HepG2 (cell line): ENCODE results near the gene MEX3D. TPM values are rescaled to one million over a fixed set of nuclear protein-coding genes. Genes with fewer than 3 reads are reported as not detected.

Source experiments
- CHD2 ChIP-seq: IDR thresholded peaks from 2 replicates; pipeline ENCODE4 v1.6.1; 2011; ENCODE audit warnings: low read depth, low read length, improper control_type of control experiment
- NR2C2 ChIP-seq: sonication (generic); formaldehyde crosslinking; IDR thresholded peaks from 2 replicates; pipeline ENCODE4 v1.4.0; 2020; ENCODE audit warnings: missing genetic modification reagents, mild to moderate bottlenecking, moderate library complexity, borderline replicate concordance
- NRL ChIP-seq: sonication (generic); formaldehyde crosslinking; IDR thresholded peaks from 2 replicates; pipeline ENCODE4 v1.5.0; 2020; ENCODE audit warnings: missing genetic modification reagents, mild to moderate bottlenecking, moderate library complexity, borderline replicate concordance
- RAD21 ChIP-seq: fragments of 450-650 bp; formaldehyde crosslinking; IDR thresholded peaks from 2 replicates; pipeline ENCODE4 v1.5.0; 2020; ENCODE audit warnings: mild to moderate bottlenecking
- RNF2 ChIP-seq: fragments of 450-650 bp; conservative IDR thresholded peaks from 2 replicates; pipeline ENCODE4 v1.6.1; 2016; ENCODE audit warnings: low read depth
- SIN3A ChIP-seq: IDR thresholded peaks from 2 replicates; pipeline ENCODE4 v1.6.1; 2011; ENCODE audit warnings: low read depth, mild to moderate bottlenecking, control low read depth, low read length, borderline replicate concordance
- ZNF224 ChIP-seq: sonication (generic); formaldehyde crosslinking; IDR thresholded peaks from 2 replicates; pipeline ENCODE4 v1.5.0; 2020; ENCODE audit warnings: mild to moderate bottlenecking, missing genetic modification reagents
- ZNF235 ChIP-seq: sonication (generic); formaldehyde crosslinking; IDR thresholded peaks from 2 replicates; pipeline ENCODE4 v1.8.1; 2023; ENCODE audit warnings: mild to moderate bottlenecking, missing genetic modification reagents, borderline replicate concordance
- ZNF256 ChIP-seq: sonication (generic); formaldehyde crosslinking; conservative IDR thresholded peaks from 2 replicates; pipeline ENCODE4 v1.4.0; 2020; ENCODE audit warnings: missing genetic modification reagents
- ZNF333 ChIP-seq: sonication (generic); formaldehyde crosslinking; IDR thresholded peaks from 2 replicates; pipeline ENCODE4 v1.4.0; 2020; ENCODE audit warnings: mild to moderate bottlenecking, missing genetic modification reagents, borderline replicate concordance
- ZNF589 ChIP-seq: sonication (generic); formaldehyde crosslinking; conservative IDR thresholded peaks from 2 replicates; pipeline ENCODE4 v1.8.0; 2022; ENCODE audit warnings: mild to moderate bottlenecking, moderate library complexity, missing genetic modification reagents
- ZNF605 ChIP-seq: sonication (generic); formaldehyde crosslinking; IDR thresholded peaks from 2 replicates; pipeline ENCODE4 v1.8.0; 2022; ENCODE audit warnings: mild to moderate bottlenecking, missing genetic modification reagents
- polyA plus RNA-seq, 8 experiments: library from polyadenylated mRNA; depleted of rRNA in 3 of 8; stranded (reverse) in 7 of 8; unstranded in 1 of 8; fragments of >200 nt; fragmentation: Illumina TruSeq in 4 of 8; extraction: Trizol in 4 of 8; gene quantifications; 2 replicates each; pipeline versions ENCODE4 v1.2.1 to v1.2.3, GENCODE V29; 2011 to 2016; ENCODE audit warnings: low read depth in 4 of 8, missing spikeins in 1 of 8, mixed read lengths in 1 of 8; ENCODE audit not compliant: insufficient read depth in 1 of 8
- total RNA-seq, 5 experiments: library from RNA; depleted of rRNA; stranded (reverse); fragments of >200 nt; fragmentation: Illumina TruSeq; extraction: Trizol; gene quantifications; 2 replicates each; pipeline ENCODE4 v1.2.3, GENCODE V29; 2016; ENCODE audit warnings: low read depth in 1 of 5
- TF ChIP-seq, protein P1 (sequence below): IDR thresholded peaks from 2 replicates; pipeline ENCODE4 v1.6.1; 2016; ENCODE audit warnings: control low read depth
- TF ChIP-seq, protein P2 (sequence below): sonication (generic); formaldehyde crosslinking; IDR thresholded peaks from 2 replicates; pipeline ENCODE4 v1.4.0; 2020; ENCODE audit warnings: mild to moderate bottlenecking, missing genetic modification reagents
- TF ChIP-seq, protein P3 (sequence below): IDR thresholded peaks from 2 replicates; pipeline ENCODE4 v1.6.1; 2012; ENCODE audit warnings: inconsistent platforms
- TF ChIP-seq, protein P4 (sequence below): sonication (generic); formaldehyde crosslinking; IDR thresholded peaks from 2 replicates; pipeline ENCODE4 v1.9.0; 2021; ENCODE audit warnings: mild to moderate bottlenecking, missing genetic modification reagents
- TF ChIP-seq, protein P5 (sequence below): conservative IDR thresholded peaks from 2 replicates; pipeline ENCODE4 v1.6.1; 2018; ENCODE audit warnings: missing genetic modification reagents

MEX3D gene
- total and polyA plus RNA-seq, 2 of the 13 experiments (the other 11 are each of a cell fraction or from before 2014, with no cell fraction given) = 3.6 to 17.1 TPM

DNA sequence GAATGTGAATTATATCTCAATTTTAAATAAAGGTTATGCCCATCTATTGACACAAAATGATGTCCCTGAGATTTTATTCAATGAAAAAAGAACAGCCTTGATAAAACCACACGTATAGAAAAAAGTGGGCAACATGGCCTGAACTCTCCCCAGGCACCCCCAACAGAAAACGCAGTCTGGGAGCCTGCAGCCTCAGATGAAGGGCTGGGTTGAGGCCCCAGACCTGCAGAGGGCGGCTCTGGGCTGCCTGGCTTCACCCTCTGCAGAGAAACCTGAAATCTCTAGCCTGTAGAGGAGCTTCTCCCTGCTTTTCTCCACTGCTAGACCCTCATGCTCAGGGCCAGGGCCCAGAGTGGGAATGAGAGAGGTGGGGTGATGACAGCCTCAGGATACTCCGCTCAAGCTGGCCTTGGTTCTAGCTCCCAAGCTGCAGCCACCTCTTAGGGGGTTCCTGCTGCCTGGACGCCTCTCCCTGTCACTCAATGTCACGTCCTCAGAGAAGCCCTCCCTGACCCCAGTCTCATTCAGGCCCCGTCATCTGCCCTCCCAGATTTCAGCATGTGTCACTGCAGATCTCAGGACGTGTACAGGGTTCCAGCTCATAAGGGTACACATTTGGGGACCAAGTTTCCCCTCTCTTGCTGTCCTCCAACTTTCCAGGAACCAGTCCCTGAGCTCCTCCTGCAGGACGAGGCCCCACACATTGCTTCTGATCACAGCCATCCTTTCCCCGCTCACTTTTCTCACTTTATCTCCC is 22.7 kb upstream of the MEX3D start (continued):
- TF ChIP-seq, protein P1, sequence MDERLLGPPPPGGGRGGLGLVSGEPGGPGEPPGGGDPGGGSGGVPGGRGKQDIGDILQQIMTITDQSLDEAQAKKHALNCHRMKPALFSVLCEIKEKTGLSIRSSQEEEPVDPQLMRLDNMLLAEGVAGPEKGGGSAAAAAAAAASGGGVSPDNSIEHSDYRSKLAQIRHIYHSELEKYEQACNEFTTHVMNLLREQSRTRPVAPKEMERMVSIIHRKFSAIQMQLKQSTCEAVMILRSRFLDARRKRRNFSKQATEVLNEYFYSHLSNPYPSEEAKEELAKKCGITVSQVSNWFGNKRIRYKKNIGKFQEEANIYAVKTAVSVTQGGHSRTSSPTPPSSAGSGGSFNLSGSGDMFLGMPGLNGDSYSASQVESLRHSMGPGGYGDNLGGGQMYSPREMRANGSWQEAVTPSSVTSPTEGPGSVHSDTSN = 0 out of 2 replicates have a peak, but pooled peaks have one; percentile 43
- TF ChIP-seq ZNF589 (CRISPR knock-in tag) (no peak), SIN3A (peak; percentile 42; the same call in 1 of the 2 replicates), NRL (CRISPR knock-in tag) (peak; percentile 65; the same call in 1 of the 2 replicates), ZNF256 (CRISPR knock-in tag) (0 out of 2 replicates have a peak, but pooled peaks have one; percentile 32), NR2C2 (CRISPR knock-in tag) (no peak), CHD2 (no peak), RAD21 (CRISPR knock-in tag) (peak; percentile 17; the same call in 1 of the 2 replicates), ZNF224 (peak; percentile 37; the same call in 1 of the 2 replicates), ZNF235 (CRISPR knock-in tag) (0 out of 2 replicates have a peak, but pooled peaks have one; percentile 50), ZNF333 (CRISPR knock-in tag) (0 out of 2 replicates have a peak, but pooled peaks have one; percentile 18), RNF2 (no peak), ZNF605 (0 out of 2 replicates have a peak, but pooled peaks have one; percentile 51)
- TF ChIP-seq, protein P2, sequence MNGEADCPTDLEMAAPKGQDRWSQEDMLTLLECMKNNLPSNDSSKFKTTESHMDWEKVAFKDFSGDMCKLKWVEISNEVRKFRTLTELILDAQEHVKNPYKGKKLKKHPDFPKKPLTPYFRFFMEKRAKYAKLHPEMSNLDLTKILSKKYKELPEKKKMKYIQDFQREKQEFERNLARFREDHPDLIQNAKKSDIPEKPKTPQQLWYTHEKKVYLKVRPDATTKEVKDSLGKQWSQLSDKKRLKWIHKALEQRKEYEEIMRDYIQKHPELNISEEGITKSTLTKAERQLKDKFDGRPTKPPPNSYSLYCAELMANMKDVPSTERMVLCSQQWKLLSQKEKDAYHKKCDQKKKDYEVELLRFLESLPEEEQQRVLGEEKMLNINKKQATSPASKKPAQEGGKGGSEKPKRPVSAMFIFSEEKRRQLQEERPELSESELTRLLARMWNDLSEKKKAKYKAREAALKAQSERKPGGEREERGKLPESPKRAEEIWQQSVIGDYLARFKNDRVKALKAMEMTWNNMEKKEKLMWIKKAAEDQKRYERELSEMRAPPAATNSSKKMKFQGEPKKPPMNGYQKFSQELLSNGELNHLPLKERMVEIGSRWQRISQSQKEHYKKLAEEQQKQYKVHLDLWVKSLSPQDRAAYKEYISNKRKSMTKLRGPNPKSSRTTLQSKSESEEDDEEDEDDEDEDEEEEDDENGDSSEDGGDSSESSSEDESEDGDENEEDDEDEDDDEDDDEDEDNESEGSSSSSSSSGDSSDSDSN (CRISPR knock-in tag) = peak; percentile 38
- TF ChIP-seq, protein P3, sequence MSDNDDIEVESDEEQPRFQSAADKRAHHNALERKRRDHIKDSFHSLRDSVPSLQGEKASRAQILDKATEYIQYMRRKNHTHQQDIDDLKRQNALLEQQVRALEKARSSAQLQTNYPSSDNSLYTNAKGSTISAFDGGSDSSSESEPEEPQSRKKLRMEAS = peak; percentile 35; the same call in 1 of the 2 replicates
- TF ChIP-seq, protein P4, sequence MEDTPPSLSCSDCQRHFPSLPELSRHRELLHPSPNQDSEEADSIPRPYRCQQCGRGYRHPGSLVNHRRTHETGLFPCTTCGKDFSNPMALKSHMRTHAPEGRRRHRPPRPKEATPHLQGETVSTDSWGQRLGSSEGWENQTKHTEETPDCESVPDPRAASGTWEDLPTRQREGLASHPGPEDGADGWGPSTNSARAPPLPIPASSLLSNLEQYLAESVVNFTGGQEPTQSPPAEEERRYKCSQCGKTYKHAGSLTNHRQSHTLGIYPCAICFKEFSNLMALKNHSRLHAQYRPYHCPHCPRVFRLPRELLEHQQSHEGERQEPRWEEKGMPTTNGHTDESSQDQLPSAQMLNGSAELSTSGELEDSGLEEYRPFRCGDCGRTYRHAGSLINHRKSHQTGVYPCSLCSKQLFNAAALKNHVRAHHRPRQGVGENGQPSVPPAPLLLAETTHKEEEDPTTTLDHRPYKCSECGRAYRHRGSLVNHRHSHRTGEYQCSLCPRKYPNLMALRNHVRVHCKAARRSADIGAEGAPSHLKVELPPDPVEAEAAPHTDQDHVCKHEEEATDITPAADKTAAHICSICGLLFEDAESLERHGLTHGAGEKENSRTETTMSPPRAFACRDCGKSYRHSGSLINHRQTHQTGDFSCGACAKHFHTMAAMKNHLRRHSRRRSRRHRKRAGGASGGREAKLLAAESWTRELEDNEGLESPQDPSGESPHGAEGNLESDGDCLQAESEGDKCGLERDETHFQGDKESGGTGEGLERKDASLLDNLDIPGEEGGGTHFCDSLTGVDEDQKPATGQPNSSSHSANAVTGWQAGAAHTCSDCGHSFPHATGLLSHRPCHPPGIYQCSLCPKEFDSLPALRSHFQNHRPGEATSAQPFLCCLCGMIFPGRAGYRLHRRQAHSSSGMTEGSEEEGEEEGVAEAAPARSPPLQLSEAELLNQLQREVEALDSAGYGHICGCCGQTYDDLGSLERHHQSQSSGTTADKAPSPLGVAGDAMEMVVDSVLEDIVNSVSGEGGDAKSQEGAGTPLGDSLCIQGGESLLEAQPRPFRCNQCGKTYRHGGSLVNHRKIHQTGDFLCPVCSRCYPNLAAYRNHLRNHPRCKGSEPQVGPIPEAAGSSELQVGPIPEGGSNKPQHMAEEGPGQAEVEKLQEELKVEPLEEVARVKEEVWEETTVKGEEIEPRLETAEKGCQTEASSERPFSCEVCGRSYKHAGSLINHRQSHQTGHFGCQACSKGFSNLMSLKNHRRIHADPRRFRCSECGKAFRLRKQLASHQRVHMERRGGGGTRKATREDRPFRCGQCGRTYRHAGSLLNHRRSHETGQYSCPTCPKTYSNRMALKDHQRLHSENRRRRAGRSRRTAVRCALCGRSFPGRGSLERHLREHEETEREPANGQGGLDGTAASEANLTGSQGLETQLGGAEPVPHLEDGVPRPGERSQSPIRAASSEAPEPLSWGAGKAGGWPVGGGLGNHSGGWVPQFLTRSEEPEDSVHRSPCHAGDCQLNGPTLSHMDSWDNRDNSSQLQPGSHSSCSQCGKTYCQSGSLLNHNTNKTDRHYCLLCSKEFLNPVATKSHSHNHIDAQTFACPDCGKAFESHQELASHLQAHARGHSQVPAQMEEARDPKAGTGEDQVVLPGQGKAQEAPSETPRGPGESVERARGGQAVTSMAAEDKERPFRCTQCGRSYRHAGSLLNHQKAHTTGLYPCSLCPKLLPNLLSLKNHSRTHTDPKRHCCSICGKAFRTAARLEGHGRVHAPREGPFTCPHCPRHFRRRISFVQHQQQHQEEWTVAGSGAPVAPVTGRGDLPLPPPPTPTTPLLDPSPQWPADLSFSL = no peak
- TF ChIP-seq, protein P5, sequence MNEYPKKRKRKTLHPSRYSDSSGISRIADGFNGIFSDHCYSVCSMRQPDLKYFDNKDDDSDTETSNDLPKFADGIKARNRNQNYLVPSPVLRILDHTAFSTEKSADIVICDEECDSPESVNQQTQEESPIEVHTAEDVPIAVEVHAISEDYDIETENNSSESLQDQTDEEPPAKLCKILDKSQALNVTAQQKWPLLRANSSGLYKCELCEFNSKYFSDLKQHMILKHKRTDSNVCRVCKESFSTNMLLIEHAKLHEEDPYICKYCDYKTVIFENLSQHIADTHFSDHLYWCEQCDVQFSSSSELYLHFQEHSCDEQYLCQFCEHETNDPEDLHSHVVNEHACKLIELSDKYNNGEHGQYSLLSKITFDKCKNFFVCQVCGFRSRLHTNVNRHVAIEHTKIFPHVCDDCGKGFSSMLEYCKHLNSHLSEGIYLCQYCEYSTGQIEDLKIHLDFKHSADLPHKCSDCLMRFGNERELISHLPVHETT (CRISPR knock-in tag) = no peak
